Neural cell (in vitro differentiated cells): ENCODE data around the gene PCNA. TPM values are rescaled to one million over a fixed set of nuclear protein-coding genes. Genes with fewer than 3 reads are reported as not detected.

ENCODE experiments used
- H2AFZ ChIP-seq: fragments of 200-600, 300-800 bp; sonication (generic), shearing (Covaris generic); 2 replicates; pipeline ENCODE4 v1.6.0; 2014; ENCODE audit warnings: low read depth, mild to moderate bottlenecking, antibody characterized with exemption, low read length, moderate library complexity
- H3F3A ChIP-seq: fragments of 200-600 bp; shearing (Covaris generic); 2 replicates; pipeline ENCODE4 v1.6.1; 2016; ENCODE audit warnings: mild to moderate bottlenecking, moderate library complexity, mixed read lengths, antibody characterized with exemption, low read length; ENCODE audit not compliant: insufficient read depth, poor library complexity, severe bottlenecking
- H3K27ac ChIP-seq: fragments of 200-600, 300-800 bp; sonication (generic), shearing (Covaris generic); 2 replicates; pipeline ENCODE4 v1.5.1; 2014; ENCODE audit warnings: mild to moderate bottlenecking, low read length, moderate library complexity
- H3K27me3 ChIP-seq: fragments of 300-800, 200-600 bp; sonication (generic), shearing (Covaris generic); 2 replicates; pipeline ENCODE4 v1.6.0; 2014; ENCODE audit warnings: mild to moderate bottlenecking, low read depth, low read length, moderate library complexity; ENCODE audit not compliant: insufficient read depth
- H3K36me3 ChIP-seq: fragments of 300-800, 200-600 bp; sonication (generic), shearing (Covaris generic); 2 replicates; pipeline ENCODE4 v1.5.1; 2014; ENCODE audit warnings: mild to moderate bottlenecking, antibody characterized with exemption, low read length, moderate library complexity; ENCODE audit not compliant: insufficient read depth
- H3K4me2 ChIP-seq: fragments of 300-800, 200-600 bp; sonication (generic), shearing (Covaris generic); 2 replicates; pipeline ENCODE4 v1.6.0; 2014; ENCODE audit warnings: mild to moderate bottlenecking, low read length
- H3K4me3 ChIP-seq: fragments of 300-800, 200-600 bp; sonication (generic), shearing (Covaris generic); 2 replicates; pipeline ENCODE4 v1.5.1; 2014; ENCODE audit warnings: mild to moderate bottlenecking, low read length, moderate library complexity
- H3K79me2 ChIP-seq: fragments of 200-600 bp; shearing (Covaris generic); replicated peaks from 2 replicates; pipeline ENCODE4 v1.6.0; 2014; ENCODE audit warnings: mild to moderate bottlenecking, low read length, moderate library complexity; ENCODE audit not compliant: insufficient read depth
- H3K9ac ChIP-seq: fragments of 300-800, 200-600 bp; sonication (generic), shearing (Covaris generic); 2 replicates; pipeline ENCODE4 v1.6.1; 2016; ENCODE audit warnings: mild to moderate bottlenecking, low read length, mixed read lengths
- H3K9me2 ChIP-seq: fragments of 200-600 bp; shearing (Covaris generic); 2 replicates; pipeline ENCODE4 v1.6.1; 2016; ENCODE audit warnings: mild to moderate bottlenecking, low read length, mixed read lengths; ENCODE audit not compliant: insufficient read depth
- H3K9me3 ChIP-seq: fragments of 200-600, 300-800 bp; sonication (generic), shearing (Covaris generic); 2 replicates; pipeline ENCODE4 v1.6.1; 2016; ENCODE audit warnings: mild to moderate bottlenecking, mixed run types, low read length, moderate library complexity, mixed read lengths
- H4K20me1 ChIP-seq: fragments of 200-600 bp; shearing (Covaris generic); 2 replicates; pipeline ENCODE4 v1.6.1; 2016; ENCODE audit warnings: mild to moderate bottlenecking, mixed run types; ENCODE audit not compliant: insufficient read depth
- CTCF ChIP-seq: fragments of 450-650 bp; IDR thresholded peaks from 2 replicates; pipeline ENCODE4 v1.5.1; 2014; ENCODE audit warnings: antibody characterized with exemption, mild to moderate bottlenecking, moderate library complexity; ENCODE audit not compliant: poor library complexity, severe bottlenecking
- EP300 ChIP-seq: fragments of 450-650 bp; conservative IDR thresholded peaks from 2 replicates; pipeline ENCODE4 v1.6.1; 2014; ENCODE audit warnings: antibody characterized with exemption, mild to moderate bottlenecking, moderate library complexity; ENCODE audit not compliant: poor library complexity, severe bottlenecking
- EZH2 ChIP-seq: fragments of 200-600, 300-800 bp; shearing (Covaris generic), sonication (generic); IDR thresholded peaks from 2 replicates; pipeline ENCODE4 v1.6.1; 2014; ENCODE audit warnings: antibody characterized with exemption, low read length, borderline replicate concordance, mild to moderate bottlenecking; ENCODE audit not compliant: insufficient read depth, poor library complexity, severe bottlenecking
- MXI1 ChIP-seq: fragments of 450-650 bp; conservative IDR thresholded peaks from 2 replicates; pipeline ENCODE4 v1.6.1; 2014; ENCODE audit warnings: antibody characterized with exemption, mild to moderate bottlenecking; ENCODE audit not compliant: poor library complexity, severe bottlenecking
- POLR2AphosphoS5 ChIP-seq: IDR thresholded peaks from 2 replicates; pipeline ENCODE4 v1.6.1; 2012
- RAD21 ChIP-seq: fragments of 450-650 bp; conservative IDR thresholded peaks from 2 replicates; pipeline ENCODE4 v1.6.1; 2014; ENCODE audit warnings: antibody characterized with exemption, mild to moderate bottlenecking, moderate library complexity
- REST ChIP-seq: IDR thresholded peaks from 2 replicates; pipeline ENCODE4 v1.6.1; 2012; ENCODE audit warnings: borderline replicate concordance
- SMC3 ChIP-seq: fragments of 450-650 bp; conservative IDR thresholded peaks from 2 replicates; pipeline ENCODE4 v1.6.1; 2014; ENCODE audit warnings: antibody characterized with exemption, mild to moderate bottlenecking, moderate library complexity; ENCODE audit not compliant: poor library complexity
- TAF1 ChIP-seq: IDR thresholded peaks from 2 replicates; pipeline ENCODE4 v1.6.1; 2012; ENCODE audit warnings: low read depth
- polyA plus RNA-seq: library from polyadenylated mRNA; depleted of rRNA; stranded (reverse); fragments of >200 nt; gene quantifications from 2 replicates; pipeline ENCODE4 v1.2.3, GENCODE V29; 2014

Gene PCNA
- polyA plus RNA-seq, 1 donor from 2014 or later: 165 TPM

- Histone ChIP-seq H3K9me3 (no peaks in the 10 kb centered on the region), H3F3A (no peaks in the 10 kb centered on the region), H3K9me2 (no peaks in the 10 kb centered on the region), H4K20me1 (no peaks in the 10 kb centered on the region), H3K4me3 (no peak overlapping the region), H3K79me2 (peaks cover 66% of the 10 kb centered on the region), H3K4me2 (no peak overlapping the region), H3K27ac (no peak overlapping the region), H3K36me3 (no peaks in the 10 kb centered on the region), H3K27me3 (no peaks in the 10 kb centered on the region), H3K9ac (no peak overlapping the region), H2AFZ (no peak overlapping the region)
- TF ChIP-seq MXI1 (no peak), REST (no peak), TAF1 (no peak), POLR2AphosphoS5 (no peak), EZH2 (no peak), CTCF (no peak), RAD21 (no peak), EP300 (no peak), SMC3 (no peak)
These were observed 27.3 kb upstream of the PCNA start for GRCh38 chr20:5146871-5147592.

GRCh38 chr20:5146099-5146668, 26.4 kb upstream of the PCNA start:
- H3K36me3 ChIP-seq: no peaks in the 10 kb centered on the region
- no peaks in the 10 kb centered on the region for H3F3A ChIP-seq
- H2AFZ ChIP-seq: no peak overlapping the region
- no peak for TF ChIP-seq TAF1
- TF ChIP-seq POLR2AphosphoS5: no peak
- no peak for TF ChIP-seq REST
- TF ChIP-seq RAD21: no peak
- no peak for TF ChIP-seq SMC3
- TF ChIP-seq EZH2: no peak
- TF ChIP-seq EP300: no peak
- no peak for TF ChIP-seq CTCF
- TF ChIP-seq MXI1: no peak
- no peak overlapping the region for H3K4me3 ChIP-seq
- no peaks in the 10 kb centered on the region for H3K9me3 ChIP-seq
- no peaks in the 10 kb centered on the region for H4K20me1 ChIP-seq
- no peak overlapping the region for H3K9ac ChIP-seq
- H3K79me2 ChIP-seq: peaks cover 74% of the 10 kb centered on the region
- no peak overlapping the region for H3K4me2 ChIP-seq
- H3K27me3 ChIP-seq: no peaks in the 10 kb centered on the region
- H3K9me2 ChIP-seq: no peaks in the 10 kb centered on the region
- no peak overlapping the region for H3K27ac ChIP-seq
